SK-N-SH treated with all-trans-retinoic acid at 6 μM for 48 hours (cell line): Measurements from ENCODE around the gene PTPRN2.

Source experiments
- ATAC-seq: fragments of 200-7000 bp; cut with Tn5 transposase; 3 replicates; pipeline ENCODE4 v1.9.1; 2020; ENCODE audit warnings: mild to moderate bottlenecking, moderate library complexity
- ARNTL ChIP-seq: fragments of 450-650 bp; formaldehyde crosslinking; IDR thresholded peaks from 2 replicates; pipeline ENCODE4 v1.5.0; 2020; ENCODE audit warnings: low read depth, mild to moderate bottlenecking, moderate library complexity, borderline replicate concordance
- BACH2 ChIP-seq: fragments of 250-450 bp; sonication (Bioruptor Pico); IDR thresholded peaks from 2 replicates; pipeline ENCODE4 v1.9.0; 2021; ENCODE audit warnings: mild to moderate bottlenecking, borderline replicate concordance
- ESRRG ChIP-seq: fragments of 250-450 bp; sonication (Bioruptor Pico); IDR thresholded peaks from 2 replicates; pipeline ENCODE4 v1.6.1; 2021; ENCODE audit warnings: mild to moderate bottlenecking
- GLIS3 ChIP-seq: fragments of 250-450 bp; sonication (Bioruptor Pico); IDR thresholded peaks from 2 replicates; pipeline ENCODE4 v1.5.0; 2020; ENCODE audit warnings: mild to moderate bottlenecking, moderate library complexity
- ISL1 ChIP-seq: fragments of 250-450 bp; sonication (Bioruptor Pico); IDR thresholded peaks from 2 replicates; pipeline ENCODE4 v2.1.2; 2022; ENCODE audit warnings: mild to moderate bottlenecking, moderate library complexity
- OSR1 ChIP-seq: fragments of 250-450 bp; sonication (Bioruptor Pico); IDR thresholded peaks from 2 replicates; pipeline ENCODE4 v1.8.0; 2022; ENCODE audit warnings: moderate library complexity, mild to moderate bottlenecking, inconsistent platforms
- PPARA ChIP-seq: fragments of 250-450 bp; sonication (Bioruptor Pico); IDR thresholded peaks from 2 replicates; pipeline ENCODE4 v1.5.0; 2020; ENCODE audit warnings: mild to moderate bottlenecking, borderline replicate concordance
- RARB ChIP-seq: fragments of 250-450 bp; sonication (Bioruptor Pico); IDR thresholded peaks from 2 replicates; pipeline ENCODE4 v1.8.0; 2021; ENCODE audit warnings: mild to moderate bottlenecking, moderate library complexity
- SNAI2 ChIP-seq: fragments of 250-450 bp; sonication (Bioruptor Pico); IDR thresholded peaks from 2 replicates; pipeline ENCODE4 v1.5.0; 2020; ENCODE audit warnings: mild to moderate bottlenecking, moderate library complexity
- TCF4 ChIP-seq: fragments of 250-450 bp; sonication (Bioruptor Pico); IDR thresholded peaks from 2 replicates; pipeline ENCODE4 v1.8.0; 2021; ENCODE audit warnings: mild to moderate bottlenecking, moderate library complexity, borderline replicate concordance
- TOX ChIP-seq: fragments of 250-450 bp; sonication (Bioruptor Pico); IDR thresholded peaks from 2 replicates; pipeline ENCODE4 v1.8.0; 2021; ENCODE audit warnings: mild to moderate bottlenecking, moderate library complexity, borderline replicate concordance
- ZC3H10 ChIP-seq: fragments of 250-450 bp; sonication (Bioruptor Pico); IDR thresholded peaks from 2 replicates; pipeline ENCODE4 v1.5.1; 2021; ENCODE audit warnings: mild to moderate bottlenecking, moderate library complexity
- ZFP3 ChIP-seq: fragments of 250-450 bp; sonication (Bioruptor Pico); IDR thresholded peaks from 2 replicates; pipeline ENCODE4 v1.5.0; 2020; ENCODE audit warnings: mild to moderate bottlenecking, moderate library complexity
- ZNF565 ChIP-seq: fragments of 450-650 bp; formaldehyde crosslinking; conservative IDR thresholded peaks from 2 replicates; pipeline ENCODE4 v1.5.0; 2020; ENCODE audit warnings: low read depth, mild to moderate bottlenecking, moderate library complexity
- ZNF70 ChIP-seq: fragments of 450-650 bp; formaldehyde crosslinking; IDR thresholded peaks from 2 replicates; pipeline ENCODE4 v1.5.0; 2020; ENCODE audit warnings: mild to moderate bottlenecking, moderate library complexity
- ZNF8 ChIP-seq: fragments of 450-650 bp; formaldehyde crosslinking; IDR thresholded peaks from 2 replicates; pipeline ENCODE4 v1.5.0; 2020; ENCODE audit warnings: mild to moderate bottlenecking, moderate library complexity
- TF ChIP-seq, protein P1 (sequence below): fragments of 250-450 bp; sonication (Bioruptor Pico); IDR thresholded peaks from 2 replicates; pipeline ENCODE4 v1.5.1; 2020; ENCODE audit warnings: low read depth, mild to moderate bottlenecking, moderate library complexity
- TF ChIP-seq, protein P2 (sequence below): fragments of 250-450 bp; sonication (Bioruptor Pico); IDR thresholded peaks from 2 replicates; pipeline ENCODE4 v1.5.1; 2021; ENCODE audit warnings: mild to moderate bottlenecking, moderate library complexity
- TF ChIP-seq, protein P3 (sequence below): fragments of 250-450 bp; sonication (Bioruptor Pico); IDR thresholded peaks from 2 replicates; pipeline ENCODE4 v1.8.0; 2021; ENCODE audit warnings: low read depth, mild to moderate bottlenecking, moderate library complexity, borderline replicate concordance
- TF ChIP-seq, protein P4 (sequence below): fragments of 250-450 bp; sonication (Bioruptor Pico); IDR thresholded peaks from 2 replicates; pipeline ENCODE4 v1.5.0; 2020; ENCODE audit warnings: mild to moderate bottlenecking, moderate library complexity
- TF ChIP-seq, protein P5 (sequence below): fragments of 250-450 bp; sonication (Bioruptor Pico); IDR thresholded peaks from 2 replicates; pipeline ENCODE4 v1.8.0; 2020; ENCODE audit warnings: mild to moderate bottlenecking, moderate library complexity, borderline replicate concordance

The PTPRN2 gene

DNA sequence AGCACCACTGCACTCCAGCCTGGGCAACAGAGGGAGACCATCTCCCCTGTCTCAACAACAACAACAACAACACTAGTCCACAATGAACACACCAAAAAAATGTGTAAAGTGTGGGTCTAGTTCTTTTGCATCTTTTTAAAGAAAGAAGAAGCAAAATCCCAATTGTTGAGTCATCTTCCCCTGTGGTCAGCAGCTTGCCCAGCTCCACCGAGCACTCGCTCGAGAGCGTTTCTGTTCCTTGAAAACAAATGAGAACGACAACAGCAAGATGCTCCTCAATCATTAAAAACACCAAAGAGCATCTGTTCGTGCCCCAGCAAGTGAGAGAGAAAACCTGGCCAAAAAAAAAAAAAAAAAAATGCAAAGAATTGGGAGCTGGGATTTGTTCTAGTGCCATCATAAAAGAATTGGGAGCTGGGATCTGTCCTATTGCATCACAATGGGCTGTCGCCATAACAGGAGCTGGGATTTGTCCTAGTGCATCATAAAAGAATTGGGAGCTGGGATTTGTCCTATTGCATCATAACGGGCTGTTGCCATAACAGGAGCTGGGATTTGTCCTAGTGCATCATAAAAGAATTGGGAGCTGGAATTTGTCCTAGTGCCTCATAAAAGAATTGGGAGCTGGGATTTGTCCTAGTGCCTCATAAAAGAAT lies 118.1 kb downstream of the PTPRN2 start:
- no peak for ATAC-seq
- no peak for TF ChIP-seq RARB (CRISPR knock-in tag)

DNA sequence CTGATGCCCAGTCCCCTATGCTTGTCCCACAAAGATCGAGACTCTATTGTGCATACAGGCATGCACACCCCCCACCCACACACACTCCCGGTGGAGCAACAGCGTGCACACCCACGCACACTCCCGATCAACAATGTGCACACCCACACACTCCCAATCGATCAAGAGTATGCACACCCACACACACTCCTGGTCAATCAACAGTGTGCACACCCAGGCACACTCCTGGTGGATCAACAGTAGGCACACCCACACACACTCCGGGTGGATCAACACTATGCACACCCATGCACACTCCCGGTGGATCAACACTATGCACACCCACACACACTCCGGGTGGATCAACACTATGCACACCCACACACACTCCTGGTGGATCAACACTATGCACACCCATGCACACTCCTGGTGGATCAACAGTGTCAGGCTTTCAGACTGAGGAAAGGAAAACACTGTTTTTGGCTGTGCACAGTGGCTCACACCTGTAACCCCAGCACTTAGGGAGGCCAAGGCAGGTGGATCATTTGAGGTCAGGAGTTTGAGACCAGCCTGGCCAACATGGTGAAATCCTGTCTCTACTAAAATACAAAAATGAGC lies 118.8 kb downstream of the PTPRN2 start:
- ATAC-seq, result no peak
- TF ChIP-seq ISL1 (no peak), ARNTL (no peak), ZNF70 (CRISPR knock-in tag) (no peak), ESRRG (no peak), GLIS3 (no peak), TCF4 (no peak), ZFP3 (no peak), PPARA (CRISPR knock-in tag) (no peak), ZC3H10 (CRISPR knock-in tag) (no peak), BACH2 (CRISPR knock-in tag) (no peak), OSR1 (no peak), ZNF565 (no peak), RARB (CRISPR knock-in tag) (no peak), ZNF8 (CRISPR knock-in tag) (no peak), TOX (CRISPR knock-in tag) (no peak)
- TF ChIP-seq, protein P1, sequence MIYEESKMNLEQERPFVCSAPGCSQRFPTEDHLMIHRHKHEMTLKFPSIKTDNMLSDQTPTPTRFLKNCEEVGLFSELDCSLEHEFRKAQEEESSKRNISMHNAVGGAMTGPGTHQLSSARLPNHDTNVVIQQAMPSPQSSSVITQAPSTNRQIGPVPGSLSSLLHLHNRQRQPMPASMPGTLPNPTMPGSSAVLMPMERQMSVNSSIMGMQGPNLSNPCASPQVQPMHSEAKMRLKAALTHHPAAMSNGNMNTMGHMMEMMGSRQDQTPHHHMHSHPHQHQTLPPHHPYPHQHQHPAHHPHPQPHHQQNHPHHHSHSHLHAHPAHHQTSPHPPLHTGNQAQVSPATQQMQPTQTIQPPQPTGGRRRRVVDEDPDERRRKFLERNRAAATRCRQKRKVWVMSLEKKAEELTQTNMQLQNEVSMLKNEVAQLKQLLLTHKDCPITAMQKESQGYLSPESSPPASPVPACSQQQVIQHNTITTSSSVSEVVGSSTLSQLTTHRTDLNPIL (CRISPR knock-in tag), result no peak
- TF ChIP-seq, protein P2, sequence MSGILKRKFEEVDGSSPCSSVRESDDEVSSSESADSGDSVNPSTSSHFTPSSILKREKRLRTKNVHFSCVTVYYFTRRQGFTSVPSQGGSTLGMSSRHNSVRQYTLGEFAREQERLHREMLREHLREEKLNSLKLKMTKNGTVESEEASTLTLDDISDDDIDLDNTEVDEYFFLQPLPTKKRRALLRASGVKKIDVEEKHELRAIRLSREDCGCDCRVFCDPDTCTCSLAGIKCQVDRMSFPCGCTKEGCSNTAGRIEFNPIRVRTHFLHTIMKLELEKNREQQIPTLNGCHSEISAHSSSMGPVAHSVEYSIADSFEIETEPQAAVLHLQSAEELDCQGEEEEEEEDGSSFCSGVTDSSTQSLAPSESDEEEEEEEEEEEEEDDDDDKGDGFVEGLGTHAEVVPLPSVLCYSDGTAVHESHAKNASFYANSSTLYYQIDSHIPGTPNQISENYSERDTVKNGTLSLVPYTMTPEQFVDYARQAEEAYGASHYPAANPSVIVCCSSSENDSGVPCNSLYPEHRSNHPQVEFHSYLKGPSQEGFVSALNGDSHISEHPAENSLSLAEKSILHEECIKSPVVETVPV, result no peak
- TF ChIP-seq, protein P3, sequence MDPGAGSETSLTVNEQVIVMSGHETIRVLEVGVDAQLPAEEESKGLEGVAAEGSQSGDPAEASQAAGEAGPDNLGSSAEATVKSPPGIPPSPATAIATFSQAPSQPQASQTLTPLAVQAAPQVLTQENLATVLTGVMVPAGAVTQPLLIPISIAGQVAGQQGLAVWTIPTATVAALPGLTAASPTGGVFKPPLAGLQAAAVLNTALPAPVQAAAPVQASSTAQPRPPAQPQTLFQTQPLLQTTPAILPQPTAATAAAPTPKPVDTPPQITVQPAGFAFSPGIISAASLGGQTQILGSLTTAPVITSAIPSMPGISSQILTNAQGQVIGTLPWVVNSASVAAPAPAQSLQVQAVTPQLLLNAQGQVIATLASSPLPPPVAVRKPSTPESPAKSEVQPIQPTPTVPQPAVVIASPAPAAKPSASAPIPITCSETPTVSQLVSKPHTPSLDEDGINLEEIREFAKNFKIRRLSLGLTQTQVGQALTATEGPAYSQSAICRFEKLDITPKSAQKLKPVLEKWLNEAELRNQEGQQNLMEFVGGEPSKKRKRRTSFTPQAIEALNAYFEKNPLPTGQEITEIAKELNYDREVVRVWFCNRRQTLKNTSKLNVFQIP (CRISPR knock-in tag), result no peak
- TF ChIP-seq, protein P4, sequence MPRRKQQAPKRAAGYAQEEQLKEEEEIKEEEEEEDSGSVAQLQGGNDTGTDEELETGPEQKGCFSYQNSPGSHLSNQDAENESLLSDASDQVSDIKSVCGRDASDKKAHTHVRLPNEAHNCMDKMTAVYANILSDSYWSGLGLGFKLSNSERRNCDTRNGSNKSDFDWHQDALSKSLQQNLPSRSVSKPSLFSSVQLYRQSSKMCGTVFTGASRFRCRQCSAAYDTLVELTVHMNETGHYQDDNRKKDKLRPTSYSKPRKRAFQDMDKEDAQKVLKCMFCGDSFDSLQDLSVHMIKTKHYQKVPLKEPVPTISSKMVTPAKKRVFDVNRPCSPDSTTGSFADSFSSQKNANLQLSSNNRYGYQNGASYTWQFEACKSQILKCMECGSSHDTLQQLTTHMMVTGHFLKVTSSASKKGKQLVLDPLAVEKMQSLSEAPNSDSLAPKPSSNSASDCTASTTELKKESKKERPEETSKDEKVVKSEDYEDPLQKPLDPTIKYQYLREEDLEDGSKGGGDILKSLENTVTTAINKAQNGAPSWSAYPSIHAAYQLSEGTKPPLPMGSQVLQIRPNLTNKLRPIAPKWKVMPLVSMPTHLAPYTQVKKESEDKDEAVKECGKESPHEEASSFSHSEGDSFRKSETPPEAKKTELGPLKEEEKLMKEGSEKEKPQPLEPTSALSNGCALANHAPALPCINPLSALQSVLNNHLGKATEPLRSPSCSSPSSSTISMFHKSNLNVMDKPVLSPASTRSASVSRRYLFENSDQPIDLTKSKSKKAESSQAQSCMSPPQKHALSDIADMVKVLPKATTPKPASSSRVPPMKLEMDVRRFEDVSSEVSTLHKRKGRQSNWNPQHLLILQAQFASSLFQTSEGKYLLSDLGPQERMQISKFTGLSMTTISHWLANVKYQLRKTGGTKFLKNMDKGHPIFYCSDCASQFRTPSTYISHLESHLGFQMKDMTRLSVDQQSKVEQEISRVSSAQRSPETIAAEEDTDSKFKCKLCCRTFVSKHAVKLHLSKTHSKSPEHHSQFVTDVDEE, result no peak
- TF ChIP-seq, protein P5, sequence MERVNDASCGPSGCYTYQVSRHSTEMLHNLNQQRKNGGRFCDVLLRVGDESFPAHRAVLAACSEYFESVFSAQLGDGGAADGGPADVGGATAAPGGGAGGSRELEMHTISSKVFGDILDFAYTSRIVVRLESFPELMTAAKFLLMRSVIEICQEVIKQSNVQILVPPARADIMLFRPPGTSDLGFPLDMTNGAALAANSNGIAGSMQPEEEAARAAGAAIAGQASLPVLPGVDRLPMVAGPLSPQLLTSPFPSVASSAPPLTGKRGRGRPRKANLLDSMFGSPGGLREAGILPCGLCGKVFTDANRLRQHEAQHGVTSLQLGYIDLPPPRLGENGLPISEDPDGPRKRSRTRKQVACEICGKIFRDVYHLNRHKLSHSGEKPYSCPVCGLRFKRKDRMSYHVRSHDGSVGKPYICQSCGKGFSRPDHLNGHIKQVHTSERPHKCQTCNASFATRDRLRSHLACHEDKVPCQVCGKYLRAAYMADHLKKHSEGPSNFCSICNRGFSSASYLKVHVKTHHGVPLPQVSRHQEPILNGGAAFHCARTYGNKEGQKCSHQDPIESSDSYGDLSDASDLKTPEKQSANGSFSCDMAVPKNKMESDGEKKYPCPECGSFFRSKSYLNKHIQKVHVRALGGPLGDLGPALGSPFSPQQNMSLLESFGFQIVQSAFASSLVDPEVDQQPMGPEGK, result no peak

DNA sequence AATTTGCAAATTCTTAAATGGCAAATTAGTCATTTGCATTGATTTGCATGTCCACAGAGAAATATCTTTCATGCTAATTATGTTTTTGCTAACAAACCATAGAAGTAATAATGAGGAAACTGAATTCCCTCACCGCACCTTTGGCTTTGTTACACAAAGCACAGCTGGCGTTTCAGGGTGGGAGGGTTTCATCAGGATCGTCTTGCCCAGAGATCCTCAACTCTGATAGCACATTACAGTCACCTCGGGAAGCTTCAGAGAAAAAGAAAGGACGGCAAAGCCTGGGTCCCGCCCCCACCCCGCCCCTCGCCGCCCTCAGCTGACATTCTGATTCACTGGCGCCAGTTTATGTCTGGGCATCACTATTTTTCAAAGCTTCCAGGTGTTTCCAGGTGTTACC lies 119.4 kb downstream of the PTPRN2 start:
- no peak for ATAC-seq
- no peak for TF ChIP-seq ZNF70 (CRISPR knock-in tag)
- no peak for TF ChIP-seq ZC3H10 (CRISPR knock-in tag)
- TF ChIP-seq, protein P5, result no peak
- no peak for TF ChIP-seq OSR1
- no peak for TF ChIP-seq ZNF565
- TF ChIP-seq, protein P2, result no peak
- TF ChIP-seq SNAI2 (CRISPR knock-in tag), result no peak
- TF ChIP-seq ZNF8 (CRISPR knock-in tag), result no peak
- no peak for TF ChIP-seq ESRRG
- no peak for TF ChIP-seq BACH2 (CRISPR knock-in tag)
- TF ChIP-seq, all 23 proteins: peak for 0
